ENCODE data around the gene DBNDD2.

DNA sequence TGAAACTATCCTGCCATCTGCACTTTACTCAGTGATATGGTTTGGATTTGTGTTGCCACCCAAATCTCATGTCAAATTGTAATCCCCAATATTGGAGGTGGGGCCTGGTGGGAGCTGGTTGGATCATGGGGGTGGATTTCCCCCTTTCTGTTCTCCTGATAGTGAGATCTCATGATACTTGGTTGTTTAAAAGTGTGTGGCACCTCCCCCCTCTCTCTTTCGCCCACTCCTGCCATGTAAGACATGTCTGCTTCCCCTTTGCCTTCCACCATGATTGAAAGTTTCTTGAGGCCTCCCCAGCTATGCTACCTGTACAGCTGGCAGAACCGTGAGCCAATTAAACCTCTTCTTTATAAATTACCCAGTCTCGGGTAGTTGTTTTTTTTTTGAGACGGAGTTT lies 25.9 kb downstream of the DBNDD2 start:
- no peak for TF ChIP-seq POLR2A (IDR thresholded peaks at IDR 0.05)
- no peak for TF ChIP-seq CTCF (IDR thresholded peaks at IDR 0.05)
